GM20000 (cell line): ENCODE measurements around the gene AHNAK2.

Experiments used
- DNase-seq: peaks from one replicate; pipeline ENCODE4 v3.0.0; 2012; ENCODE audit warnings: low spot score
- CTCF ChIP-seq: IDR thresholded peaks from 2 replicates; pipeline ENCODE4 v1.5.1; 2012; ENCODE audit warnings: mild to moderate bottlenecking, control low read depth; ENCODE audit errors: extremely low read depth, missing control alignments

Gene AHNAK2

GRCh38 chr14:104931304-104931770 lies 46.8 kb downstream of the AHNAK2 start:
- TF ChIP-seq CTCF = no peak
- DNase-seq = peak; percentile 34

GRCh38 chr14:104930526-104931303 lies 47.5 kb downstream of the AHNAK2 start:
- TF ChIP-seq CTCF = no peak
- DNase-seq = peak; percentile 18

- DNase-seq = peak; percentile 17
- no peak for TF ChIP-seq CTCF
These were observed 48.6 kb downstream of the AHNAK2 start for GRCh38 chr14:104929268-104930230.

- peak; percentile 8 for DNase-seq
- TF ChIP-seq CTCF = no peak
These were observed 49.6 kb downstream of the AHNAK2 start for GRCh38 chr14:104928391-104929133.

- peak; percentile 16 for DNase-seq
- no peak for TF ChIP-seq CTCF
These were observed 50.3 kb downstream of the AHNAK2 start for GRCh38 chr14:104927901-104928300.

- TF ChIP-seq CTCF = no peak
- DNase-seq = peak; percentile 7
These were observed 50.8 kb downstream of the AHNAK2 start for GRCh38 chr14:104927432-104927816.
